GM10266 (cell line): ENCODE measurements around the gene RGS21.
A peak's percentile ranks its signal among the peaks of the same experiment; 100 is the strongest.
"Not testable (repeated sequence)": the region's sequence is repeated elsewhere in the genome, so short reads cannot be mapped to it uniquely, and the experiment has no call there.

ENCODE experiments used
- DNase-seq: peaks from one replicate; pipeline ENCODE4 v3.0.0; 2012; ENCODE audit errors: extremely low spot score
- TF ChIP-seq, protein P1 (sequence below): IDR thresholded peaks from 2 replicates; pipeline ENCODE4 v1.5.1; 2012; ENCODE audit warnings: mild to moderate bottlenecking, low read depth; ENCODE audit not compliant: control insufficient read depth, insufficient read depth; ENCODE audit errors: missing control alignments

The RGS21 gene

DNA sequence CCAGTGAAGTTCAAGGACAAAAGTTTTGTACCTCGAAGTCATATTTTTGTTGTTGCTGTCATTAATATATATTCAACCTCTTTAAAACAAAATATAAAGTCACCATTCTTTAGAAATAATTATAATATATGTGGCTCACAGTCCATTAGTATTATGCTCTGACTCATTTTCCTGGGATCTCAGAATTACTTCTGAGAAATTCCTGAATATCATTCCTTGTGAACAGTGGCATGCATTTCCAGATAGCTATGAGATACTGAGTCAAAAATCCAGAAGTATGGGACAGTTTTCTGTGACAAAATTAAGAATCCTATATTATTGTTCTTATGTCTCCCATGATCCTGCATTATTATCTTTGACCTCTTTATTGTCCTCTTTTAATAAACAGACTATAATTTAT lies 13.8 kb upstream of the RGS21 start:
- TF ChIP-seq, protein P1, sequence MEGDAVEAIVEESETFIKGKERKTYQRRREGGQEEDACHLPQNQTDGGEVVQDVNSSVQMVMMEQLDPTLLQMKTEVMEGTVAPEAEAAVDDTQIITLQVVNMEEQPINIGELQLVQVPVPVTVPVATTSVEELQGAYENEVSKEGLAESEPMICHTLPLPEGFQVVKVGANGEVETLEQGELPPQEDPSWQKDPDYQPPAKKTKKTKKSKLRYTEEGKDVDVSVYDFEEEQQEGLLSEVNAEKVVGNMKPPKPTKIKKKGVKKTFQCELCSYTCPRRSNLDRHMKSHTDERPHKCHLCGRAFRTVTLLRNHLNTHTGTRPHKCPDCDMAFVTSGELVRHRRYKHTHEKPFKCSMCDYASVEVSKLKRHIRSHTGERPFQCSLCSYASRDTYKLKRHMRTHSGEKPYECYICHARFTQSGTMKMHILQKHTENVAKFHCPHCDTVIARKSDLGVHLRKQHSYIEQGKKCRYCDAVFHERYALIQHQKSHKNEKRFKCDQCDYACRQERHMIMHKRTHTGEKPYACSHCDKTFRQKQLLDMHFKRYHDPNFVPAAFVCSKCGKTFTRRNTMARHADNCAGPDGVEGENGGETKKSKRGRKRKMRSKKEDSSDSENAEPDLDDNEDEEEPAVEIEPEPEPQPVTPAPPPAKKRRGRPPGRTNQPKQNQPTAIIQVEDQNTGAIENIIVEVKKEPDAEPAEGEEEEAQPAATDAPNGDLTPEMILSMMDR: no peak

GRCh38 chr1:192308314-192308713 lies 8.5 kb upstream of the RGS21 start:
- not testable (repeated sequence) for DNase-seq

More for the DNA sequence above, 13.8 kb upstream of the RGS21 start:
- DNase-seq: no peak

DNA sequence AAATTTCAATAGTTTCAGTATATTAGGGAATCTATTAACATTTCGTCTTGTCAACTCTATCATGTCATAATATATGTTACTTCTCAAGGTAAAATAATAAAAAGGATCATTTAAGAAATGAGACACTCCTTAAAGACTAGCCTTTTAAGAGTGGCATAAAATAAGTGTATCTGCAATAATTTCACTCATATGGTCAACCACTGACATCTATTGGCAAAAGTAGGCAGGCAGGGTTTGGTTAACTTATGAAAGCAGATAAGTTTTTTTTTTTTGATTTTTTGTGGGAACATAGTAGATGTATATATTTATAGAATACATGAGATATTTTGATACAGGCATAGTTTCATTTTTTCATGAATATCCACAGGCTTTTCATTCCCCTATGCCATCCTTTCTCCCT lies 5.5 kb upstream of the RGS21 start:
- TF ChIP-seq, protein P1: peak; percentile 26
- no peak for DNase-seq

DNA sequence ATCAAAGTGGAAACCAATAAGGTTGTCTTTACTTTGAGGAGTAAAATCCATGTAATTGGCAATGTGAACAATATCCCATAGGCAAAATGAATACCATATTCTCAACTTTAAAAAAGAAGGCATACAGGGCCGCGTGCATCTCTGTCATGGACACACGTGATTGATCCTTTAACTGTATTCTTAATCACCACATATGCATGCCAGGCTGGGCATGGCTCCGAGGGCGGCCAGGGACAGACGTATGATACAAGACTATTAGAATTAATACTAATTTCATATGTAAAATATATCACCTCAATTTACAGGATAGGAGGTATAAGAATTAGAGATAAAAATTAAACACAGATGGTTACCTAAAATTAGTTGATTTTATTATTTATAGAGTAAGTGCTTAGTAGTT lies 11.2 kb downstream of the RGS21 start:
- no peak for DNase-seq
- TF ChIP-seq, protein P1: no peak

GRCh38 chr1:192342842-192343241 lies 26.1 kb downstream of the RGS21 start:
- no peak for DNase-seq
- TF ChIP-seq, protein P1: no peak

DNA sequence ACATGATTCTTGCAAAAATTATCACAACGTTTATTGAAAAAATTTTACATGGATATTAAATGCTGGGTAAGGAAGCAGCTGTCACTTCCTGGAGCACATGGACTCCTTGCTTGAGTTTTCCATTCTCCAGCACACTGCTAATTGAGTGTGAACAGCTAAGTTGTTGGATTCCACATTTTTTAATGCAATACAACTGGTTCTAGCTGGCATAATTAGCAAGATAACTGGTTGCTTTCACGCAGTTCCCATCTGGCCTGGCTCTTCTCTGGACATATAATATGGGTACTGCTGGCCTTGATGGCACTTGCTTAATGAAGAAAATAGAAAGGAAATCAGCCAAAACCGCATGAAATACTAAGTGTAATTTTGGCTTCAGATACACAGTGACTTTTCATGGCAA lies 26.6 kb downstream of the RGS21 start:
- DNase-seq: no peak
- TF ChIP-seq, protein P1: no peak

GRCh38 chr1:192349314-192349713 lies 32.5 kb downstream of the RGS21 start:
- DNase-seq: no peak
- TF ChIP-seq, protein P1: no peak

- no peak for DNase-seq
- TF ChIP-seq, protein P1: no peak
These were observed 33.6 kb downstream of the RGS21 start for GRCh38 chr1:192350356-192350755.
